Heart left ventricle (tissue), 13 donors: Measurements from ENCODE around the gene HTRA1.

Experiments
- POLR2A ChIP-seq, 2 donors: fragments of 450-650 bp; IDR thresholded peaks; one replicate each; pipeline ENCODE4 v1.6.1; 2017; ENCODE audit warnings: antibody characterized with exemption in 2 of 2, mild to moderate bottlenecking in 2 of 2, moderate library complexity in 2 of 2
- TF ChIP-seq, protein P1 (sequence below), 12 donors: fragments of 200-600 bp; sonication (generic) in 4 of 12; IDR thresholded peaks; one replicate each; pipeline versions ENCODE4 v1.5.0 to v1.8.0; 2018 to 2022; ENCODE audit warnings: antibody characterized with exemption in 12 of 12, mild to moderate bottlenecking in 5 of 12
- donor health status: ischemic (EF 13 %, LVEDD 7.1; RV severe dilation, severe dysfunction).
- donor health status: DM: no; HTN: yes; CAD: no.
- donor health status: DM: no; HTN: no; CAD: no.
- donor health status: ischemic (EF 25% LVEDD 6.9; RV normal size, moderate dysfunction).
- donor health status: ischemic (EF 25% LVEDD 5.7; RV mildly dilated, moderate dysfunction).
- donor health status: ischemic (EF 35%, LVEDD 5.7; RV mildly dilated, moderate dysfunction).
- donor health status: nonischemic (EF 11% LVEDD 7.7; RV severe dilation, severe dysfunction).
- donor health status: DM: yes; HTN: yes; CAD: no.
- donor health status: PGD.
- donor health status: ischemic (EF 29% LVEDD 5.4; RV normal size, mild dysfunction).
- donor health status: nonischemic (EF 23%, LVEDD 6.1; RV moderate dilation, normal function).

DNA sequence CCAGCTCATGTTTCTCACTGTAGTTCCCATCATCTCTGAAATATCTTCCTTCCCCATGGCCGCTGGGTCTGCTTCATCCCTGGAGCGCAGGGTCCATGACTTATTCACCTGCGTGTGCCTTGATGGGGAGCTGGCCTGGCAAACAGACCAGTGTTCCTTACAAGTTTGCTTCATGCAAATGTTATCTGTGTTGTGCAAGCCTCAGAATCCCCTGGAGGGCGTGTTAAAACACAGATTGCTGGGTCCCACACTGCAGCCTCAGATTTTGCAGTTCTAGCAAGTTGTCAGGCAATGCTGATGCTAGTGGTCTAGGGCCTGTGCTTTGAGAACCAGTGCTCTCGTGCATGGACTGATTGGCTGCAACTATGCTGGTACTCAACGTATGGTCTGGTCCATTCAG, 92.0 kb downstream of the HTRA1 start:
- TF ChIP-seq, protein P1, sequence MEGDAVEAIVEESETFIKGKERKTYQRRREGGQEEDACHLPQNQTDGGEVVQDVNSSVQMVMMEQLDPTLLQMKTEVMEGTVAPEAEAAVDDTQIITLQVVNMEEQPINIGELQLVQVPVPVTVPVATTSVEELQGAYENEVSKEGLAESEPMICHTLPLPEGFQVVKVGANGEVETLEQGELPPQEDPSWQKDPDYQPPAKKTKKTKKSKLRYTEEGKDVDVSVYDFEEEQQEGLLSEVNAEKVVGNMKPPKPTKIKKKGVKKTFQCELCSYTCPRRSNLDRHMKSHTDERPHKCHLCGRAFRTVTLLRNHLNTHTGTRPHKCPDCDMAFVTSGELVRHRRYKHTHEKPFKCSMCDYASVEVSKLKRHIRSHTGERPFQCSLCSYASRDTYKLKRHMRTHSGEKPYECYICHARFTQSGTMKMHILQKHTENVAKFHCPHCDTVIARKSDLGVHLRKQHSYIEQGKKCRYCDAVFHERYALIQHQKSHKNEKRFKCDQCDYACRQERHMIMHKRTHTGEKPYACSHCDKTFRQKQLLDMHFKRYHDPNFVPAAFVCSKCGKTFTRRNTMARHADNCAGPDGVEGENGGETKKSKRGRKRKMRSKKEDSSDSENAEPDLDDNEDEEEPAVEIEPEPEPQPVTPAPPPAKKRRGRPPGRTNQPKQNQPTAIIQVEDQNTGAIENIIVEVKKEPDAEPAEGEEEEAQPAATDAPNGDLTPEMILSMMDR (IDR thresholded peaks at IDR 0.05) = no peak
- no peak for TF ChIP-seq POLR2A (IDR thresholded peaks at IDR 0.05)
